Vagina (tissue), 2 donors: Measurements from ENCODE around the gene CADM4. TPM values are rescaled to one million over a fixed set of nuclear protein-coding genes. Genes with fewer than 3 reads are reported as not detected.
"Not testable (repeated sequence)": the region's sequence is repeated elsewhere in the genome, so short reads cannot be mapped to it uniquely, and the experiment has no call there.

Experiments used
- DNase-seq, 2 donors: peaks; one replicate each; pipeline ENCODE4 v3.0.0-alpha.2; 2017; ENCODE audit errors: extremely low spot score in 2 of 2
- H3K27ac ChIP-seq: fragments of 200-600 bp; sonication (generic); one replicate; pipeline ENCODE4 v1.5.1; 2019
- H3K27me3 ChIP-seq: fragments of 200-600 bp; sonication (generic); one replicate; pipeline ENCODE4 v1.5.1; 2019
- H3K36me3 ChIP-seq, 2 donors: fragments of 200-600 bp; sonication (generic); one replicate each; pipeline ENCODE4 v1.5.1; 2017 to 2019
- H3K4me1 ChIP-seq: fragments of 200-600 bp; sonication (generic); one replicate; pipeline ENCODE4 v1.5.1; 2019
- H3K4me3 ChIP-seq, 2 donors: fragments of 200-600 bp; sonication (generic); 1 replicate in 1 of 2; 2 replicates in 1 of 2; pipeline ENCODE4 v1.5.1; 2016 to 2019
- H3K9me3 ChIP-seq: fragments of 200-600 bp; sonication (generic); one replicate; pipeline ENCODE4 v1.5.1; 2019
- POLR2A ChIP-seq, 2 donors: fragments of 450-650 bp; IDR thresholded peaks; one replicate each; pipeline ENCODE4 v1.6.1; 2017; ENCODE audit warnings: antibody characterized with exemption in 2 of 2, mild to moderate bottlenecking in 2 of 2, moderate library complexity in 2 of 2
- POLR2AphosphoS5 ChIP-seq, 2 donors: sonication (generic); formaldehyde crosslinking; IDR thresholded peaks; one replicate each; pipeline ENCODE4 v1.9.0; 2017; ENCODE audit warnings: antibody characterized with exemption in 2 of 2, mild to moderate bottlenecking in 2 of 2, low read depth in 1 of 2; ENCODE audit not compliant: insufficient read depth in 1 of 2
- intact Hi-C: fragments of 100-400 bp; cut with DNase I; formaldehyde crosslinking; loops from one replicate; pipeline ENCODE4 v1.15.1; 2023
- total RNA-seq: library from RNA; depleted of rRNA; stranded (reverse); fragments of >200 nt; gene quantifications from one replicate; pipeline ENCODE4 v1.2.3, GENCODE V29; 2016
- TF ChIP-seq, protein P1 (sequence below), 3 experiments: fragments of 450-650 bp in 2 of 3; fragments of 200-600 bp in 1 of 3; sonication (generic) in 1 of 3; IDR thresholded peaks; one replicate each; pipeline ENCODE4 v1.5.1; 2017 to 2019; ENCODE audit warnings: antibody characterized with exemption in 3 of 3, mild to moderate bottlenecking in 2 of 3, moderate library complexity in 2 of 3

Gene CADM4
- total RNA-seq, 1 donor from 2014 or later = 4.7 TPM

DNA sequence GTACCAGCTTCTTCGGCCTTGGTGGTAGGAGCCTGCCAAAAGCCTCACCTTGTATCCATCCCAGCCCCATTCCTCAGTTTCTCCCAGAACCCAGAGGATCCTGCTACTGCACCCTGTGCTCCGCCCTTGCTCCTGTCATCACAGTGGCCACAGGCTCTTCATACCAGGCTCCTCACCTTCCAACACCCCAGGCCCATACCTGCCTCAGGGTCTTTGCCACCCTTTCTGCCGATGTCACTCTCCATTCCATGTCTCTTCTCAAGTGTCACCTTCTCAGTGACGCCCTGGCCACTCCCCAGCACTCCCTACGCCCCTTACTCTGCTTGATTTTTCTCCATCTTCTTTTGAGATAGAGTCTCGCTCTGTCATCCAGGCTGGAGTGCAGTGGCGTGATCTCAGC, 29.8 kb downstream of the CADM4 start:
- peaks cover 0 to 17% of the 10 kb centered on the region in 2 donors for H3K36me3 ChIP-seq

DNA sequence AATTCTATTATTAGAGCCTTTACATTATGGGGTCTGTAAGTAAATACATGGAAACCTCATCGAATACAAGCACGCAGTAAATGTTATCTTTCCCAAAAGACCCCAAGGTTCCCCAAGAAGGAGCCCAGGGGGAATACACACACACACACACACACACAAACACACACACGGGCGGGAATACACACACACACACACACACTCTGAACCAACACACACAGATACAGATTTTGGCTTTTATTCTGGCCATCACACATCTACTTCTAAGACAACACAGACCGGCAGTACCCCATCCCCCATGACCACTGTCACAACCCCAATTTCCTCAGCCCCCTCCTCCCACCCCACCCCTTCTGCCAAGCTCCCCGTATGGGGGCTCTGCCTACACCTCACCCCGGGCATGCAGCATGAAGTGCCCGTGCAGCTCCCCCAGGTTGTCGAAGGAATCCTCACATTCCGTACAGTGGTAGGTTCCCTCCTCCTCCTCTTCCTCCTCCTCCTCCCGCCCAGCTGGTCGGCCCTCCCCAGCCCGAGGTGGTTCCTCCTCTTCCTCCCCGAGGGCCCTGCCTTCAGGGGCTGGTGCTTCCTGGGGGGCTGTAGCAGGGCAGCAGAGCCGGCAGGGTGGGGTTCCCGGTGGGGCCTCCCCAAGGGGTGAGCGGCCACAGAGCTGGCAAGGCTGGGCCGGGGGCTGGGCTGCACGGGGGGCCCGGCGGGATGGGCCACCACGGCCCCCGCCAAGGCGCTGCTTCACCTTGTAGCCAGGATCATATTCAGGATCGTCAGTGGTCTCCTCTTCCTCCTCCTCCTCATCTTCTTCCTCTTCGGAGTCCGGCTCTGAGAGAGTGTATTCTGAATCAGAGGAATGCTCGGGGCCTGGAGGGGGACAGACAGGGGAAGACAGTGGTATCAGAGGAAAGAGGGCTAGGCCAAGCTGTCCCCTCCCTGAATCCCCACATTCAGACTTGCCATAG, 32.1 kb downstream of the CADM4 start:
- no peak overlapping the region for H3K27ac ChIP-seq
- intact Hi-C loops = no loop called here

More for the DNA sequence above, 29.8 kb downstream of the CADM4 start:
- H3K4me3 ChIP-seq = no peak overlapping the region
- no peaks in the 10 kb centered on the region for H3K27me3 ChIP-seq
- peaks cover 15% of the 10 kb centered on the region for H3K4me1 ChIP-seq
- TF ChIP-seq POLR2AphosphoS5 (IDR thresholded peaks at IDR 0.05; ENCODE audit: insufficient read depth in 1 of 2, low read depth in 1 of 2) (no peak), POLR2A (IDR thresholded peaks at IDR 0.05) (no peak)
- TF ChIP-seq, protein P1, sequence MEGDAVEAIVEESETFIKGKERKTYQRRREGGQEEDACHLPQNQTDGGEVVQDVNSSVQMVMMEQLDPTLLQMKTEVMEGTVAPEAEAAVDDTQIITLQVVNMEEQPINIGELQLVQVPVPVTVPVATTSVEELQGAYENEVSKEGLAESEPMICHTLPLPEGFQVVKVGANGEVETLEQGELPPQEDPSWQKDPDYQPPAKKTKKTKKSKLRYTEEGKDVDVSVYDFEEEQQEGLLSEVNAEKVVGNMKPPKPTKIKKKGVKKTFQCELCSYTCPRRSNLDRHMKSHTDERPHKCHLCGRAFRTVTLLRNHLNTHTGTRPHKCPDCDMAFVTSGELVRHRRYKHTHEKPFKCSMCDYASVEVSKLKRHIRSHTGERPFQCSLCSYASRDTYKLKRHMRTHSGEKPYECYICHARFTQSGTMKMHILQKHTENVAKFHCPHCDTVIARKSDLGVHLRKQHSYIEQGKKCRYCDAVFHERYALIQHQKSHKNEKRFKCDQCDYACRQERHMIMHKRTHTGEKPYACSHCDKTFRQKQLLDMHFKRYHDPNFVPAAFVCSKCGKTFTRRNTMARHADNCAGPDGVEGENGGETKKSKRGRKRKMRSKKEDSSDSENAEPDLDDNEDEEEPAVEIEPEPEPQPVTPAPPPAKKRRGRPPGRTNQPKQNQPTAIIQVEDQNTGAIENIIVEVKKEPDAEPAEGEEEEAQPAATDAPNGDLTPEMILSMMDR (IDR thresholded peaks at IDR 0.05) = no peak
- H3K9me3 ChIP-seq = no peaks in the 10 kb centered on the region
- intact Hi-C loops = no loop called here
- H3K27ac ChIP-seq = no peak overlapping the region
- DNase-seq = no peak

DNA sequence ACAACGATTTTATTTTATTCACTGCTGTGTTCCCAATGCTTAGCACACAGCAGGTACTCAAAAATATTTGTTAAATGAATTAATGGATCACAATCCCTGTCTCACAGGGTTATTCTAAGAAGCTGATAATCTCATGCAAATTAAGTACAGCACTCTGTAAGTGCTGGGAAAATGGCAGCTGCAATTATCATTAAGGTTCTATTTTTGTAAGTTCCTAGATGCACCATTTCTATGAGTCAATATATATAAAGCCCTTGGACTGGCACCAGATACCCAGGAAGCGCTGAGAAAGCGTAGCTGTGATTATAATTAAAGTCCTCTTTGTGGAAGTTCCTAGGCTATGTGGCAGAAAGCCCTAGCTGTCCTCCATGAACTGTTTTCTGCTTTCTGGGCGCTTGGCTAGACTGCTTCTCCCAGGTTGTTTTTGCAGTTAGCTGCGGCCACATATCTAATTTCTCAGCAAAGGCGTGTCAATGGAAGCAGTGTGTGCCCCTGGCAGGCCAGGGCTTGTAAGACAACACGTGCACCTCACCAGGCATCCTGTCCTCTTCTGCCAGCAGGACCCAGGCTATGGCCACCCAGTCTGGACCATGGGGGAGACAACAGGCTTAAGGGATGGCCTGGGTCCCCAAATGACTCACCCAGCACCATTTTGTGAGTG, 33.0 kb downstream of the CADM4 start:
- Histone ChIP-seq H3K36me3 (peaks cover 0 to 5% of the 10 kb centered on the region in 2 donors), H3K4me1 (peaks cover 15% of the 10 kb centered on the region), H3K4me3 (no peak overlapping the region), H3K27ac (no peak overlapping the region), H3K9me3 (no peaks in the 10 kb centered on the region), H3K27me3 (no peaks in the 10 kb centered on the region)
- DNase-seq = no peak
- TF ChIP-seq POLR2AphosphoS5 (IDR thresholded peaks at IDR 0.05; ENCODE audit: insufficient read depth in 1 of 2, low read depth in 1 of 2) = no peak
- no peak for TF ChIP-seq POLR2A (IDR thresholded peaks at IDR 0.05)
- TF ChIP-seq, protein P1 (IDR thresholded peaks at IDR 0.05) = no peak
- intact Hi-C loops = no loop called here

More for the DNA sequence above, 32.1 kb downstream of the CADM4 start:
- Histone ChIP-seq H3K4me3 (no peak overlapping the region), H3K4me1 (peaks cover 15% of the 10 kb centered on the region), H3K36me3 (peaks cover 0 to 8% of the 10 kb centered on the region in 2 donors), H3K27me3 (no peaks in the 10 kb centered on the region), H3K9me3 (no peaks in the 10 kb centered on the region)
- TF ChIP-seq POLR2AphosphoS5 (IDR thresholded peaks at IDR 0.05; ENCODE audit: insufficient read depth in 1 of 2, low read depth in 1 of 2) (no peak), POLR2A (IDR thresholded peaks at IDR 0.05) (no peak)
- TF ChIP-seq, protein P1 (IDR thresholded peaks at IDR 0.05) = no peak
- no peak for DNase-seq

DNA sequence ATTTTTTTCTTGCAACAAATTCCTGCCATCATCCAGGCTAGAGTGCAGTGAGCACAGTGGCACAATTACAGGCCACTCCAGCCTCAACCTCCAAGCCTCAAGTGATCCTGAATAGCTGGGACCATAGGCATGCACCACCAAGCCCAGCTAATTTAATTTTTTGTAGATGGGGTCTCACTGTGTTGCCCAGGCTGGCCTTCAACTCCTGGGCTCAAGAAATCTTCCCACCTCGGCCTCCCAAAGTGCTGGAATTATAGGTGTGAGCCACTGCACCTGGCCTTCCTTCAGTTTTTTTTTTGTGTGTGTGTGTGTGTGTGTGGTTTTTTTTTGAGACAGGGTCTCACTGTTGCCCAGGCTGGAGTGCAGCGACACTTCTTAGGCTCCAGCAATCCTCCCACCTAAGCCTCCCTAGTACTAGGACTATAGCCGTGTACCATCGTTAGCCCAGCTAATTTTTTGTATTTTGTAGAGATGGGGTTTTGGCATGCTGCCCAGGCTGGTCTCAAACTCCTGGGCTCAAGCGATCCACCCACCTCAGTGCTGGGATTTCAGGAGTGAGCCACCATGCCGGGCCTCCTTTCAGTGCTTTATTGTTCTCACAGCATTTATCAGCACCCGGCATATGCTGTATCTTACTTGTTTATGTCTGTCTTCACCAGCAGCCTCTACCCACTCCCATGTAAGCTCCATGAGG, 33.6 kb downstream of the CADM4 start:
- H3K27ac ChIP-seq = no peak overlapping the region
- no peaks in the 10 kb centered on the region for H3K9me3 ChIP-seq
- H3K4me1 ChIP-seq = peaks cover 15% of the 10 kb centered on the region
- peaks cover 0 to 5% of the 10 kb centered on the region in 2 donors for H3K36me3 ChIP-seq
- H3K4me3 ChIP-seq = no peak overlapping the region
- no peak for DNase-seq
- TF ChIP-seq POLR2A (IDR thresholded peaks at IDR 0.05) (no peak), POLR2AphosphoS5 (IDR thresholded peaks at IDR 0.05; ENCODE audit: insufficient read depth in 1 of 2, low read depth in 1 of 2) (no peak)
- TF ChIP-seq, protein P1 (IDR thresholded peaks at IDR 0.05) = no peak
- H3K27me3 ChIP-seq = no peaks in the 10 kb centered on the region
- intact Hi-C loops = no loop called here

DNA sequence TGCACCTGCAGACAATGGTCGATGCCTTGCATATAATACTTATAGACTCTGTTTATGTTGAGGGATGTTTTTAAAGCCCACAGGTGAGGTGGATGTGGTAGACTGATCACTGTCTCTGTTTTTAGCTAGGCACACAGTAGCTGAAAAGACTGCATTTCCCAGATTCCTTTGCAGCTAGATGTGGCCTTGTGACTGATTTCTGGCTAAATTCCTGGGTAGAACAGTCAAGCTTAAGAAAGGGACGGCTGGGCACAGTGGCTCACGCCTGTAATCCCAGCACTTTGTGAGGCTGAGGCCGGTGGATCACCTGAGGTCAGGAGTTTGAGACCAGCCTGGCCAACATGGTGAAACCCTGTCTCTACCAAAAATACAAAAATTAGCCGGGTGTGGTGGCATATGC, 39.3 kb downstream of the CADM4 start:
- not testable (repeated sequence) for H3K27ac ChIP-seq

More for the DNA sequence above, 39.3 kb downstream of the CADM4 start:
- DNase-seq, intact Hi-C loops, H3K9me3 ChIP-seq, H3K4me3 ChIP-seq, H3K27me3 ChIP-seq: not testable (repeated sequence)
- Histone ChIP-seq H3K4me1 (peaks cover 18% of the 10 kb centered on the region), H3K36me3 (peaks cover 0 to 12% of the 10 kb centered on the region in 2 donors)
